GM23338 (cell line): ENCODE results near the gene ENPEP. TPM values are rescaled to one million over a fixed set of nuclear protein-coding genes. Genes with fewer than 3 reads are reported as not detected.
A peak's percentile ranks its signal among the peaks of the same experiment; 100 is the strongest.

Experiments used
- ATAC-seq: fragments of 200-7000 bp; cut with Tn5 transposase; 3 replicates; pipeline ENCODE4 v1.9.1; 2020
- DNase-seq: peaks from one replicate; pipeline ENCODE4 v3.0.0-alpha.2; 2015; ENCODE audit warnings: low spot score
- H2AFZ ChIP-seq: fragments of 200-600 bp; sonication (generic); 2 replicates; pipeline ENCODE4 v1.8.0; 2016; ENCODE audit warnings: antibody characterized with exemption, mild to moderate bottlenecking, moderate library complexity
- H3F3A ChIP-seq: fragments of 200-600 bp; sonication (generic); replicated peaks from 2 replicates; pipeline ENCODE4 v1.8.0; 2017; ENCODE audit warnings: antibody characterized with exemption, mixed run types, low read depth
- H3K27ac ChIP-seq: fragments of 200-600 bp; sonication (generic); 2 replicates; pipeline ENCODE4 v1.6.1; 2016; ENCODE audit warnings: low read depth
- H3K27me3 ChIP-seq: fragments of 200-600 bp; sonication (generic); 2 replicates; pipeline ENCODE4 v1.8.0; 2016; ENCODE audit warnings: mild to moderate bottlenecking, mixed run types, moderate library complexity; ENCODE audit not compliant: insufficient read depth
- H3K36me3 ChIP-seq: fragments of 200-600 bp; sonication (generic); 2 replicates; pipeline ENCODE4 v1.8.0; 2016; ENCODE audit warnings: mild to moderate bottlenecking; ENCODE audit not compliant: insufficient read depth
- H3K4me1 ChIP-seq: fragments of 200-600 bp; sonication (generic); 2 replicates; pipeline ENCODE4 v1.8.0; 2016; ENCODE audit warnings: mild to moderate bottlenecking, moderate library complexity; ENCODE audit not compliant: insufficient read depth
- H3K4me2 ChIP-seq: fragments of 200-600 bp; sonication (generic); 2 replicates; pipeline ENCODE4 v1.7.1; 2017; ENCODE audit warnings: mixed run types
- H3K4me3 ChIP-seq: fragments of 200-600 bp; sonication (generic); 2 replicates; pipeline ENCODE4 v1.6.1; 2016; ENCODE audit warnings: mixed run types
- H3K79me2 ChIP-seq: fragments of 200-600 bp; sonication (generic); replicated peaks from 2 replicates; pipeline ENCODE4 v1.8.0; 2017; ENCODE audit warnings: mild to moderate bottlenecking; ENCODE audit not compliant: insufficient read depth
- H3K9me2 ChIP-seq: fragments of 200-600 bp; sonication (generic); 2 replicates; pipeline ENCODE4 v1.8.0; 2017; ENCODE audit not compliant: insufficient read depth
- H4K20me1 ChIP-seq: fragments of 200-600 bp; sonication (generic); replicated peaks from 2 replicates; pipeline ENCODE4 v1.8.0; 2017; ENCODE audit warnings: mild to moderate bottlenecking; ENCODE audit not compliant: insufficient read depth
- H3K27ac Mint-ChIP-seq: 2 replicates; pipeline ENCODE4 v1.8.0; 2020; ENCODE audit warnings: inconsistent platforms, mild to moderate bottlenecking, moderate library complexity, mixed read lengths
- H3K27me3 Mint-ChIP-seq: 3 replicates; pipeline ENCODE4 v1.8.0; 2022; ENCODE audit warnings: low read depth, mild to moderate bottlenecking, moderate library complexity, mixed read lengths, inconsistent platforms; ENCODE audit not compliant: insufficient read depth, poor library complexity
- H3K36me3 Mint-ChIP-seq: 3 replicates; pipeline ENCODE4 v1.8.0; 2021; ENCODE audit warnings: low read depth, mild to moderate bottlenecking, inconsistent platforms, moderate library complexity, mixed read lengths
- H3K4me1 Mint-ChIP-seq: 3 replicates; pipeline ENCODE4 v1.8.0; 2020; ENCODE audit warnings: mild to moderate bottlenecking, inconsistent platforms, mixed read lengths
- H3K4me3 Mint-ChIP-seq: 3 replicates; pipeline ENCODE4 v1.8.0; 2021; ENCODE audit warnings: moderate library complexity, mild to moderate bottlenecking, inconsistent platforms, mixed read lengths
- H3K9me3 Mint-ChIP-seq: 3 replicates; pipeline ENCODE4 v1.8.0; 2020; ENCODE audit warnings: moderate library complexity, mild to moderate bottlenecking, inconsistent platforms, mixed read lengths
- CREB1 ChIP-seq: fragments of 250-450 bp; sonication (Bioruptor Pico); IDR thresholded peaks from 2 replicates; pipeline ENCODE4 v1.5.0; 2020; ENCODE audit warnings: low read depth, mild to moderate bottlenecking, moderate library complexity
- EZH2 ChIP-seq: fragments of 200-600 bp; sonication (generic); IDR thresholded peaks from one replicate; pipeline ENCODE4 v1.8.0; 2017; ENCODE audit warnings: antibody characterized with exemption, mild to moderate bottlenecking, low read depth; ENCODE audit not compliant: unreplicated experiment
- EZH2phosphoT487 ChIP-seq: fragments of 200-600 bp; sonication (generic); IDR thresholded peaks from one replicate; pipeline ENCODE4 v1.8.1; 2018; ENCODE audit warnings: antibody characterized with exemption; ENCODE audit not compliant: unreplicated experiment
- JUNB ChIP-seq: IDR thresholded peaks from one replicate; pipeline ENCODE4 v1.6.1; 2016; ENCODE audit warnings: antibody characterized with exemption; ENCODE audit not compliant: unreplicated experiment
- NANOG ChIP-seq: IDR thresholded peaks from 2 replicates; pipeline ENCODE4 v1.6.1; 2016; ENCODE audit warnings: antibody characterized with exemption, borderline replicate concordance
- STAT1 ChIP-seq: IDR thresholded peaks from one replicate; pipeline ENCODE4 v1.6.1; 2016; ENCODE audit warnings: antibody characterized with exemption; ENCODE audit not compliant: unreplicated experiment
- ZNF114 ChIP-seq: fragments of 250-450 bp; sonication (Bioruptor Pico); IDR thresholded peaks from 2 replicates; pipeline ENCODE4 v1.5.0; 2020; ENCODE audit warnings: mild to moderate bottlenecking, moderate library complexity
- ZNF331 ChIP-seq: fragments of 250-450 bp; sonication (Bioruptor Pico); IDR thresholded peaks from 2 replicates; pipeline ENCODE4 v1.5.0; 2020; ENCODE audit warnings: low read depth, mild to moderate bottlenecking, moderate library complexity
- long read RNA-seq: library from polyadenylated mRNA; unstranded; transcript quantifications from one replicate; pipeline ENCODE4 v2.0.0, GENCODE V29; 2020; ENCODE audit not compliant: unreplicated experiment
- polyA plus RNA-seq: library from polyadenylated mRNA; unstranded; fragments of >200 nt; fragmentation: Nextera tagmentation; extraction: Ambion mirVana; gene quantifications from 2 replicates; pipeline ENCODE4 v1.2.1, GENCODE V29; 2016
- total RNA-seq: library from RNA; depleted of rRNA; stranded (reverse); fragments of >200 nt; shearing (Covaris generic); gene quantifications from 2 replicates; pipeline ENCODE4 v1.2.3, GENCODE V29; 2014; rRNA removed
- TF ChIP-seq, protein P1 (sequence below): IDR thresholded peaks from 2 replicates; pipeline ENCODE4 v1.6.1; 2016; ENCODE audit warnings: antibody characterized with exemption
- TF ChIP-seq, protein P2 (sequence below): IDR thresholded peaks from one replicate; pipeline ENCODE4 v1.6.1; 2018; ENCODE audit warnings: antibody characterized with exemption; ENCODE audit not compliant: unreplicated experiment
- TF ChIP-seq, protein P3 (sequence below), 2 experiments: fragments of 200-600 bp in 1 of 2; sonication (generic) in 1 of 2; conservative IDR thresholded peaks; 2 replicates each; pipeline versions ENCODE4 v1.5.1 to v1.6.1; 2016 to 2017; ENCODE audit warnings: antibody characterized with exemption in 2 of 2, low read depth in 2 of 2, mild to moderate bottlenecking in 2 of 2, moderate library complexity in 1 of 2

Gene ENPEP, protein sequence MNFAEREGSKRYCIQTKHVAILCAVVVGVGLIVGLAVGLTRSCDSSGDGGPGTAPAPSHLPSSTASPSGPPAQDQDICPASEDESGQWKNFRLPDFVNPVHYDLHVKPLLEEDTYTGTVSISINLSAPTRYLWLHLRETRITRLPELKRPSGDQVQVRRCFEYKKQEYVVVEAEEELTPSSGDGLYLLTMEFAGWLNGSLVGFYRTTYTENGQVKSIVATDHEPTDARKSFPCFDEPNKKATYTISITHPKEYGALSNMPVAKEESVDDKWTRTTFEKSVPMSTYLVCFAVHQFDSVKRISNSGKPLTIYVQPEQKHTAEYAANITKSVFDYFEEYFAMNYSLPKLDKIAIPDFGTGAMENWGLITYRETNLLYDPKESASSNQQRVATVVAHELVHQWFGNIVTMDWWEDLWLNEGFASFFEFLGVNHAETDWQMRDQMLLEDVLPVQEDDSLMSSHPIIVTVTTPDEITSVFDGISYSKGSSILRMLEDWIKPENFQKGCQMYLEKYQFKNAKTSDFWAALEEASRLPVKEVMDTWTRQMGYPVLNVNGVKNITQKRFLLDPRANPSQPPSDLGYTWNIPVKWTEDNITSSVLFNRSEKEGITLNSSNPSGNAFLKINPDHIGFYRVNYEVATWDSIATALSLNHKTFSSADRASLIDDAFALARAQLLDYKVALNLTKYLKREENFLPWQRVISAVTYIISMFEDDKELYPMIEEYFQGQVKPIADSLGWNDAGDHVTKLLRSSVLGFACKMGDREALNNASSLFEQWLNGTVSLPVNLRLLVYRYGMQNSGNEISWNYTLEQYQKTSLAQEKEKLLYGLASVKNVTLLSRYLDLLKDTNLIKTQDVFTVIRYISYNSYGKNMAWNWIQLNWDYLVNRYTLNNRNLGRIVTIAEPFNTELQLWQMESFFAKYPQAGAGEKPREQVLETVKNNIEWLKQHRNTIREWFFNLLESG
- 0.74 and 1.5 TPM in 2 replicates for total RNA-seq
- 0.28 and 0.79 TPM in 2 replicates for polyA plus RNA-seq
- long read RNA-seq = 0 reads

DNA sequence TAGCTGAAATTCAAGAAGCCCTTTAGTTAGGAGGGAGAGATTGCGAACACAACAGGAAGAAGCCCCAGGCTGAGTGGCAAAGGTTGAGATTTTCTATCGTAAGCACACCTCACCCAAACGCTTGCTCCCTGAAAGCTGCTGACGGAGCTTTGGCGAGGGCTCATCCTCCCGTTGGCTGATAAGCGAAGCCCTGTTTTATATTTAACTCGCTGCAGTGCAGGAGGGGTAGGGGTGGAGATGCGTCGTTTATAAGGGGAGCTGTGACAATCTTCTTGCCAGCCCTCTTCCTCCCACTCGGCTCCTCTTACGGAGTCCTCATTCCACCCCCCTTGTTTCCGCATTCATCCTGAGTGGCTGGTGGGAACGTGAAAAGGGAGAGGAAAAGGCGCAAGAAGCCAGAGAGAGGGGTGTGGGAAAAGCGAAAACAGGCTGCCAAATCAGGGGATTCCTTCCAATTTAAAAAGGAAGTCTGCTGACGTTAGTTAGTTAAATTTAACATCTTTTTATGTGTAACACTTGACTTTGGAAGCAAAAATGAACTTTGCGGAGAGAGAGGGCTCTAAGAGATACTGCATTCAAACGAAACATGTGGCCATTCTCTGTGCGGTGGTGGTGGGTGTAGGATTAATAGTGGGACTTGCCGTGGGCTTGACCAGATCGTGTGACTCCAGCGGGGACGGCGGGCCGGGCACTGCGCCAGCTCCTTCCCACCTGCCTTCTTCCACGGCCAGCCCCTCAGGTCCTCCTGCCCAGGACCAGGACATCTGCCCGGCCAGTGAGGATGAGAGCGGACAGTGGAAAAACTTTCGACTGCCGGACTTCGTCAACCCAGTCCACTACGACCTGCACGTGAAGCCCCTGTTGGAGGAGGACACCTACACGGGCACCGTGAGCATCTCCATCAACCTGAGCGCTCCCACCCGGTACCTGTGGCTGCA is at the start of gene ENPEP:
TSS of gene ENPEP (plus strand) at position 275 of the 938 bp plus-strand sequence. CDS start at position 535, 260 bp downstream.
- Histone ChIP-seq H3K9me2 (no peaks in the 10 kb centered on the region), H3K4me1 (peaks cover 7% of the 10 kb centered on the region; the same call in 1 of the 2 replicates), H2AFZ (peak within 1 kb of the TSS; percentile 39), H3K79me2 (no peaks in the 10 kb centered on the region), H4K20me1 (no peaks in the 10 kb centered on the region), H3K27ac (no peak within 1 kb of the TSS), H3K27me3 (no peaks in the 10 kb centered on the region), H3K4me3 (no peak within 1 kb of the TSS), H3F3A (no peaks in the 10 kb centered on the region), H3K36me3 (no peaks in the 10 kb centered on the region), H3K4me2 (peak within 1 kb of the TSS; percentile 23; the same call in 1 of the 2 replicates)
- no peaks in the 10 kb centered on the region for H3K9me3 Mint-ChIP-seq
- ATAC-seq (peak; percentile 75), DNase-seq (peak; percentile 62)
- peaks cover 7% of the 10 kb centered on the region for H3K27me3 Mint-ChIP-seq
- H3K4me3 Mint-ChIP-seq = no peak within 1 kb of the TSS
- peaks cover 41% of the 10 kb centered on the region for H3K4me1 Mint-ChIP-seq
- no peaks in the 10 kb centered on the region for H3K36me3 Mint-ChIP-seq
- H3K27ac Mint-ChIP-seq = no peak within 1 kb of the TSS
- TF ChIP-seq STAT1 (no peak), CREB1 (no peak), ZNF114 (CRISPR knock-in tag) (no peak), EZH2phosphoT487 (no peak), ZNF331 (CRISPR knock-in tag) (no peak), NANOG (no peak), EZH2 (no peak), JUNB (no peak)
- TF ChIP-seq, protein P1, sequence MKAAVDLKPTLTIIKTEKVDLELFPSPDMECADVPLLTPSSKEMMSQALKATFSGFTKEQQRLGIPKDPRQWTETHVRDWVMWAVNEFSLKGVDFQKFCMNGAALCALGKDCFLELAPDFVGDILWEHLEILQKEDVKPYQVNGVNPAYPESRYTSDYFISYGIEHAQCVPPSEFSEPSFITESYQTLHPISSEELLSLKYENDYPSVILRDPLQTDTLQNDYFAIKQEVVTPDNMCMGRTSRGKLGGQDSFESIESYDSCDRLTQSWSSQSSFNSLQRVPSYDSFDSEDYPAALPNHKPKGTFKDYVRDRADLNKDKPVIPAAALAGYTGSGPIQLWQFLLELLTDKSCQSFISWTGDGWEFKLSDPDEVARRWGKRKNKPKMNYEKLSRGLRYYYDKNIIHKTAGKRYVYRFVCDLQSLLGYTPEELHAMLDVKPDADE = no peak
- TF ChIP-seq, protein P2, sequence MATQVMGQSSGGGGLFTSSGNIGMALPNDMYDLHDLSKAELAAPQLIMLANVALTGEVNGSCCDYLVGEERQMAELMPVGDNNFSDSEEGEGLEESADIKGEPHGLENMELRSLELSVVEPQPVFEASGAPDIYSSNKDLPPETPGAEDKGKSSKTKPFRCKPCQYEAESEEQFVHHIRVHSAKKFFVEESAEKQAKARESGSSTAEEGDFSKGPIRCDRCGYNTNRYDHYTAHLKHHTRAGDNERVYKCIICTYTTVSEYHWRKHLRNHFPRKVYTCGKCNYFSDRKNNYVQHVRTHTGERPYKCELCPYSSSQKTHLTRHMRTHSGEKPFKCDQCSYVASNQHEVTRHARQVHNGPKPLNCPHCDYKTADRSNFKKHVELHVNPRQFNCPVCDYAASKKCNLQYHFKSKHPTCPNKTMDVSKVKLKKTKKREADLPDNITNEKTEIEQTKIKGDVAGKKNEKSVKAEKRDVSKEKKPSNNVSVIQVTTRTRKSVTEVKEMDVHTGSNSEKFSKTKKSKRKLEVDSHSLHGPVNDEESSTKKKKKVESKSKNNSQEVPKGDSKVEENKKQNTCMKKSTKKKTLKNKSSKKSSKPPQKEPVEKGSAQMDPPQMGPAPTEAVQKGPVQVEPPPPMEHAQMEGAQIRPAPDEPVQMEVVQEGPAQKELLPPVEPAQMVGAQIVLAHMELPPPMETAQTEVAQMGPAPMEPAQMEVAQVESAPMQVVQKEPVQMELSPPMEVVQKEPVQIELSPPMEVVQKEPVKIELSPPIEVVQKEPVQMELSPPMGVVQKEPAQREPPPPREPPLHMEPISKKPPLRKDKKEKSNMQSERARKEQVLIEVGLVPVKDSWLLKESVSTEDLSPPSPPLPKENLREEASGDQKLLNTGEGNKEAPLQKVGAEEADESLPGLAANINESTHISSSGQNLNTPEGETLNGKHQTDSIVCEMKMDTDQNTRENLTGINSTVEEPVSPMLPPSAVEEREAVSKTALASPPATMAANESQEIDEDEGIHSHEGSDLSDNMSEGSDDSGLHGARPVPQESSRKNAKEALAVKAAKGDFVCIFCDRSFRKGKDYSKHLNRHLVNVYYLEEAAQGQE = no peak
- TF ChIP-seq, protein P3, sequence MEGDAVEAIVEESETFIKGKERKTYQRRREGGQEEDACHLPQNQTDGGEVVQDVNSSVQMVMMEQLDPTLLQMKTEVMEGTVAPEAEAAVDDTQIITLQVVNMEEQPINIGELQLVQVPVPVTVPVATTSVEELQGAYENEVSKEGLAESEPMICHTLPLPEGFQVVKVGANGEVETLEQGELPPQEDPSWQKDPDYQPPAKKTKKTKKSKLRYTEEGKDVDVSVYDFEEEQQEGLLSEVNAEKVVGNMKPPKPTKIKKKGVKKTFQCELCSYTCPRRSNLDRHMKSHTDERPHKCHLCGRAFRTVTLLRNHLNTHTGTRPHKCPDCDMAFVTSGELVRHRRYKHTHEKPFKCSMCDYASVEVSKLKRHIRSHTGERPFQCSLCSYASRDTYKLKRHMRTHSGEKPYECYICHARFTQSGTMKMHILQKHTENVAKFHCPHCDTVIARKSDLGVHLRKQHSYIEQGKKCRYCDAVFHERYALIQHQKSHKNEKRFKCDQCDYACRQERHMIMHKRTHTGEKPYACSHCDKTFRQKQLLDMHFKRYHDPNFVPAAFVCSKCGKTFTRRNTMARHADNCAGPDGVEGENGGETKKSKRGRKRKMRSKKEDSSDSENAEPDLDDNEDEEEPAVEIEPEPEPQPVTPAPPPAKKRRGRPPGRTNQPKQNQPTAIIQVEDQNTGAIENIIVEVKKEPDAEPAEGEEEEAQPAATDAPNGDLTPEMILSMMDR (conservative IDR thresholded peaks at IDR 0.05; ENCODE audit: low read depth in 2 of 2) = no peak
